ENCODE data around the gene OBSCN.
"Not testable (repeated sequence)": the region's sequence is repeated elsewhere in the genome, so short reads cannot be mapped to it uniquely, and the experiment has no call there.

OBSCN gene

DNA sequence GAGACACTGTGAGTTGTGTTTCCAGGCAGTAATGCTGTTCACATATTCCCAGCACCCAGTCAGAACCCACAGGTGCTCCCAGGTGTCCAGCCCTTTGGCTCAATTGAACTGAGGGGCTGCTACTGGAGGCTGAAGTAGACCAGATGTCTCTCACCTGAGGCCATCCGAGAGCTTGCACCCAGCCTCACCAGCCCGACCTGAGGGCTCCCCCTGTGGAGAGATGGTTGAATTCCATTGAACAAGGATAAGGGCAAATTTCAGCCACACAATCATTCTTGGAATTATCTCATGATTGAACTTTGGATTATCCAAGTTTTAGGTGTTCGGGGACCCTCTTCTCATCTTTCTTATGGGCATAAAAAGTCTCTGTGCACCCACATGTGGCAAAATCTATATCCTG, 52.1 kb downstream of the OBSCN start:
- DNase-seq (ENCODE audit: low spot score): peak; percentile 17

DNA sequence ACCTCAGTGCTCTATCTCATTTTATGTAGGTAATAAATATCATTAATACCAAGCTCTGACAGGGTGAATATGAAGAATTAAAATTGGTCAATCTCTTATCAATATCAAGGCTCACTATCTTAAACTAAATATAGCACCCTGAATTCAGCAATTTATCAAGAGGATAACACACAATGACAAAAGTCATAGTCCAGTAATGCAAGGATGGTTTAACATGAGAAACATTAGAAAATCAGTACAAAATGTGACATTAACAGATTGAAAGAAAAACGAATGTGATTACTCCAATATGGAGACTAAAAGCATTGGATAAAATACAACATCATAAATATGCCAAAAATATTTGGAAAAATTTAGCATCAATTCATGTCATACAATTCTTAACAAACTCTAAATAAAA, 53.9 kb downstream of the OBSCN start:
- no peak for DNase-seq (ENCODE audit: low spot score)

DNA sequence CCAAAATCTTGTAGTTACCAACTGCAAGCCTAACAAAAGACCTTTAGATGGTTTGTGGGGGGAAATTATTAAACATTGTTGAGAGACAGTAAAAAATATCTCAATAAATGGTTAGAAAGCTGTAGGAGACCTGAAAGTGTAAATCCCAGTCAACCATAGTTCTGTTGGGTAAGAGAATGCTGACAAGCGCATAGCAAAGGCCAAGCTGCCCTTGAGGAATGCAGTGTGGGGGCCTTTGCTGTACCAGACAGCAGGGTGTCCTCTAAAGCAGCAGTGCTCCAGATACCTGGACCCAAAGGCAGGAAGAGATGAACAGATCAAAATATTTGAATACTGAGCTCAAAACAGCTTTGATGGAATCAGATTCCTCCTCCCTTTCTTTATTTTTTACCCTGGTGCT, 54.6 kb downstream of the OBSCN start:
- DNase-seq (ENCODE audit: low spot score): no peak

DNA sequence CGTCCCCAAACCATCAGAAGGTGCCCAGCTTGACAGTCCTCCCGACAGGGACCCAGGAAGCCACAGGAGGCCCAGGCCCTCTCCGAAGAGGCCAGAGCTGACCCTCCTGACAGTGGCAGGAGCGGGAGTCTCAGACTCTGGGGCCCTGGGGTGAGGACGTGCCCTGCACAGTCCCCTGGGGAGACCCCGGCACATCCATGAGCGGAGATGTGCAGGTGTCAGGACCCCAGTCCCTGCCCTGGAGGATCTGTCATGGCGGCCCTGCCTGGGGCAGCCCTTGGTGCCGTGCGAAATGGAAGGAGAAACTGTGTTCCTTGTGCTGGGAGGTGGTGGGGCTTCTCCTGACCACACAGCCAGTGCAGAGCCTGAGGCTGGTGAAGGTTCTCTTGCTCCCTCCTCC, 55.8 kb downstream of the OBSCN start:
- no peak for DNase-seq (ENCODE audit: low spot score)

DNA sequence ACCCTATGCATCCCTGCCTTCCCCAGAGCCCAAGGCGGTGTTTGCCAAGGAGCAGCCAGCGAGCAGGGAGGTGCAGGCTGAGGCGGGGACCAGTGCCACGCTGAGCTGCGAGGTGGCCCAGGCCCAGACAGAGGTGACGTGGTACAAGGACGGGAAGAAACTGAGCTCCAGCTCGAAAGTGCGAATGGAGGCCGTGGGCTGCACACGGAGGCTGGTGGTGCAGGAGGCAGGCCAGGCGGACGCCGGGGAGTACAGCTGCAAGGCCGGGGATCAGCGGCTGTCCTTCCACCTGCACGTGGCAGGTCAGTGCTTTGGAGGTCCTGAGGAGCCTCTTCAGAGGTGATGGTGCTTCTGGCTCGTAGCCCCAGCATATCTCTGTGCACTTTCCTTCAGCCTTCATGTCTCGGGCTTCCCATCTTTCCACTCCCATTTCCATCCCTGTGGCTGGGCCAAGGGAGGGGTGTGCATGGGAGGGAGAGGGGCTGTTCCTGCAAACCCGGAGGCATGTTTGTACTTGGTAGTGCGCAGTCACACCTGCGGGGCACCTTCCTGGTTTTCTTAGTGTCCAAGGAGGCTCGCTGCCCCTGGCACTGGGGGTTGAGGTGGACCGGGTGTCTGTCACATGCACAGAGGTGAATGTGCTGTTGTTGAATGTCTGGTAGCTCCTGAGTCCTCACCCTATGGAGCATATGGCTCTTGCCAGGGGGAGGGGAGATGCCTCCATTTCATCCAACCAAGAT, 56.4 kb downstream of the OBSCN start:
- DNase-seq (ENCODE audit: low spot score): no peak

DNA sequence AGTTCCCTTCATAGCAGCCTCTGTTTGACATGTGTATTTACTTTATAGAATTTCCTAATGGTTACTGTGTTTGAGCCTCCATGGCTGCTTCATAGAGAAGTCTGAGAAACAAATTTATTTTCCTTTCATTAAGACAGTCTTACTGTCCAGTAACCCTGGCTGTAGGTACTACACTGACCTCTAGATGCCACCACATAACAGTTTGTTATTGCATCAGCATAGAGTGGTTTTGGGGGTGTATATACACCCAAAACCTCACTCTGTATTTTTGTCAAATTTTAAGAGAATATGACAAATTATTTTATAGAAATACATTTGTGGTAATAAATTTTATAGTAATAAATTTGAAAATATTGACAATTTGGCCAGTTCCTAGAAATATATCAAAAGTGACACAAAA, 57.3 kb downstream of the OBSCN start:
- DNase-seq (ENCODE audit: low spot score): peak; percentile 6

DNA sequence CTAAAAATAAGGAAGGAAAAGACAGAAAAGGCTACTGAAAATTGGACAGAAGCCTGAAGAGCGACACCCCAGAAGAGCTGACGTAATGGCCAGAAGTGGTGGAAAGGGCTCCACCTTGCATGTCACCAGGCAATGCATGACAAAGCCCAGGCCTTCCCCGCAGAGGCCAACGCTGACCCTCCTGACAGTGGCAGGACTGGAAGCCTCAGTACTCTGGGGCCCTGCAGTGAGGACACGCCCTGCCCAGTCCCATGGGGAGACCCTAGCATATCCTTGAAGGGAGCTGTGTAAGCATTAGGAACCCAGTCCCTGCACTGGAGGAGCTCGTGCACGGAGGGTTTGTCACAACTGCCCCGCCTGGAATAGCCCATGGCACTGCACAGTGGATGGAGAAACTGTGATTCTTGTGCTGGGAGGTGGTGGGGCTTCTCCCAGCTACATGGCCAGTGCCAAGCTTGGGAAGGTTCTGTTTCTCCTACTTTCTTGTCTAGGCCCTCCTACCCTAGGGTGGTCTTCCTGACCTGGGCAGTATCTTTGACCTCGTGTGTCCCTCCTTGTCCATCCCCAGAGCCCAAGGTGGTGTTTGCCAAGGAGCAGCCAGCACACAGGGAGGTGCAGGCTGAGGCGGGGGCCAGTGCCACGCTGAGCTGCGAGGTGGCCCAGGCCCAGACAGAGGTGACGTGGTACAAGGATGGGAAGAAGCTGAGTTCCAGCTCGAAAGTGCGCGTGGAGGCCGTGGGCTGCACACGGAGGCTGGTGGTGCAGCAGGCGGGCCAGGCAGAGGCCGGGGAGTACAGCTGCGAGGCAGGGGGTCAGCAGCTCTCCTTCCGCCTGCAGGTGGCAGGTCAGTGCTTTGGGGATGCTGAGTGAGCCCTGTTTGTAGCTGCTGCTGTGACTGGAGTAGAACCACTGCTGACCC, 60.4 kb downstream of the OBSCN start:
- DNase-seq (ENCODE audit: low spot score): no peak

DNA sequence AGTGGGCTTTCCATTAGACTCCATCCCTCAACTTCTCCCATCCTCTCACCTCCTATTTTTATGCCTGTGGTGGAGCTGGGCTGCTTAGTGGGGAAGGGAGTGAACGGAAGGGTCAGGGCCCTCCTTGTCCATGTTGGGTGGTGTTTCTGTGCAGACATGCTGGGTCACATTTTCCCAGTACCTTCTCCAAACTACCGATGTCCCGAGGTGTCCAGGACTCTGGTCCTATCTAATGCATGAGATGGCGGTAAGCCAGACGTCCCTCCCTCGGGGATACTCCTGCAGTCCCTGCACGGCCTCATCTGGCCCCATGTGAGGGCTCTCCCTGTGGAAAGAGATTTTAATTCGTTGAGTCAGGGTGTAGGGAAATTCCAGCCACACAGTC, 61.0 kb downstream of the OBSCN start:
- no peak for DNase-seq (ENCODE audit: low spot score)

DNA sequence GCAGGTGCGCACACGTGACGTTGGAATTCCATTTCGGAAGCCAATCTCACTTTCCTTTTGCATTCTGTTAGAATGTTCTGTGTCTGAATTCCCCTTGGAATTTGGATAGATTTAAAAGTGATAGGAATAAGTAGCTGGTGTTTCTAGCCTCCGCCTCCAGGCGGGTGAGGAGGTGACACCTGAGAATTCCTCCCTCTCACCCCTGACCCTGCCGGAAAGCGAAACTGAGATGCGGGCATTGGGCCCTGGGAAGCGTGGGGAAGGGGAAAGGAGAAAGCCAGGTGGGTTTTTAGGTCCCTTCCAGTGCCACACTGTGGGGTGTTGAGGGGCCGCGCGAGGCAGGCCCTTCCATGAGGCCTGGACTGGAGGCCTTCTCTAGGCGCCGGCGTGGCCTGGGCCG, 61.6 kb downstream of the OBSCN start:
- not testable (repeated sequence) for DNase-seq (ENCODE audit: low spot score)

DNA sequence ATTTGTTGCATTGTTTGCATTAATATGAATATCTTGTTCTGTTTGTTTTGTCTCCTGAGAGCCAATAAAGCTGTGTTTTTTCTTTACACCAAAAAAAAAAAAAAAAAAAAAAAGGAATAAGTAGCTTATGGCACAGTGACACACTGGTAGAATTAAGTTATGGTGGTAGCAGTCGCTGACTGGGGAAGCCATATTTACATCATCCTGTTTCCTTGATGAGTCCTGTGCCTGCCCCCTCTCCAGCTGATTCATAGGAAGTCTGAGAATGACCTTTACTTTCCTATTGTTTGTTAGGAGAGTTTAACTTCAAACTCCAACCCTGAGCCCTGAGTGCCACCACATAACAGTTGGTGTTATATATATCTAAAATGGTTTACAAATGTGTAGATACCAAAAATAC, 62.2 kb downstream of the OBSCN start:
- no peak for DNase-seq (ENCODE audit: low spot score)

DNA sequence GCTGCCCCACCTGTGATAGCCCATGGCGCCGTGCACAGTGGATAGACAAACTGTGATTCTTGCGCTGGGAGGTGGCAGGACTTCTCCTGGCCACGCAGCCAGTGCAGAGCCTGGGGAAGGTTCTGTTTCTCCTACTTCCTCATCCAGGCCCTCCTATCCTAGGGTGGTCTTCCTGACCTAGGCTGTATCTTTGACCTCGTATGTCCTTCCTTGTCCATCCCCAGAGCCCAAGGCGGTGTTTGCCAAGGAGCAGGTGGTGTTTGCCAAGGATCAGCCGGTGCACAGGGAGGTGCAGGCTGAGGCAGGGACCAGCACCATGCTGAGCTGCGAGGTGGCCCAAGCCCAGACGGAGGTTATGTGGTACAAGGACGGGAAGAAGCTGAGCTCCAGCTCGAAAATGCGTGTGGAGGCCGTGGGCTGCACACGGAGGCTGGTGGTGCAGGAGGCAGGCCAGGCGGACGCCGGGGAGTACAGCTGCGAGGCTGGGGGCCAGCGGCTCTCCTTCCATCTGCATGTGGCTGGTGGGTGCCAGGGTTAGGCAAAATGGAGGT, 63.9 kb downstream of the OBSCN start:
- no peak for DNase-seq (ENCODE audit: low spot score)

DNA sequence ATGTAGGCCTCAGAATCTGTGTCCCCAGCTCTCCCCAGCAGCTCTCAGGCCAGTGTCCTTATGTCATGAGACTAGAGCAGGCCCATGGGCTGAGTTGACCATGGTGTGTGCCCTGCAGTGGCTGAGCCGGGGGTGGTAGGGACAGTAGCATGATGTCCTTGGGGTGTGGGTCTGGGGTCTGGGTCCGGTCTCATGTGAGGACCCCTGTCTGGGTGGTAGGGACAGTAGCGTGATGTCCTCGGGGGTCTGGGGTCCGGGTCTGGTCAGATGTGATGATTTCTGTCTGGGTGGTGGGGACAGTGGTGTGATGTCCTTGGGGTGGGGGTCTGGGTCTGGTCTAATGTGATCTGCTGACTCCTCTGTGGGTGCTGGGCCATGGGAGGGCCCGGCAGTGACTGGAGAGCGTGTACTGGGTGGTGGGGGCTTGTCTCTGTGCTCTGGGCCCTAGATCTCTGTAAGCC, 64.5 kb downstream of the OBSCN start:
- DNase-seq (ENCODE audit: low spot score): no peak

DNA sequence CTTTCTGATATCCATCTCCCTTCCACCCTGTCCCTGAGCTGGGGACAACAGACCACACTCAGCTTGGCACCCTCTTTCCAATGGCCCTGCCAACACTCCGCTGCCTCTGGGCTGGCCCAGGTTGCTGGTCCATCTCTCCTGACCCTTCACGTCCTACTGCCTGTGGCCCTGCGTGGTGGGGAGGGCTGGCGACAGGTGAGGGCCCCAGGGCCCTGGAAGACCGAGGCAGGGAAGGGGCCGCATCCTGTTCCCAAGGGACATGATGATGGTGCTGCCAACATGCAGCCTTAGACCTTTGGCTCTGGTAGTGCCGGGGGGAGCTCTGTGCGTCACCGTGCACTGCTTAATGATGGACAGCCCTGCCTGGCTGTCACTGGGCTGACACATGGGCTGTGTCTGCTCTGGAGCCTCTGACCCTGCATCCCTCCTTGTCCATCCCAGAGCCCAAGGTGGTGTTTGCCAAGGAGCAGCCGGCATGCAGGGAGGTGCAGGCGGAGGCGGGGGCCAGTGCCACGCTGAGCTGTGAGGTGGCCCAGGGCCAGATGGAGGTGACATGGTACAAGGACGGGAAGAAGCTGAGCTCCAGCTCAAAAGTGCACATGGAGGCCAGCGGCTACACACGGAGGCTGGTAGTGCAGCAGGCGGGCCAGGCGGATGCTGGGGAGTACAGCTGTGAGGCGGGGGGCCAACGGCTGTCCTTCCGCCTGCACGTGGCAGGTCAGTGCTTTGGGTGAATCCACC, 65.2 kb downstream of the OBSCN start:
- DNase-seq (ENCODE audit: low spot score): no peak

DNA sequence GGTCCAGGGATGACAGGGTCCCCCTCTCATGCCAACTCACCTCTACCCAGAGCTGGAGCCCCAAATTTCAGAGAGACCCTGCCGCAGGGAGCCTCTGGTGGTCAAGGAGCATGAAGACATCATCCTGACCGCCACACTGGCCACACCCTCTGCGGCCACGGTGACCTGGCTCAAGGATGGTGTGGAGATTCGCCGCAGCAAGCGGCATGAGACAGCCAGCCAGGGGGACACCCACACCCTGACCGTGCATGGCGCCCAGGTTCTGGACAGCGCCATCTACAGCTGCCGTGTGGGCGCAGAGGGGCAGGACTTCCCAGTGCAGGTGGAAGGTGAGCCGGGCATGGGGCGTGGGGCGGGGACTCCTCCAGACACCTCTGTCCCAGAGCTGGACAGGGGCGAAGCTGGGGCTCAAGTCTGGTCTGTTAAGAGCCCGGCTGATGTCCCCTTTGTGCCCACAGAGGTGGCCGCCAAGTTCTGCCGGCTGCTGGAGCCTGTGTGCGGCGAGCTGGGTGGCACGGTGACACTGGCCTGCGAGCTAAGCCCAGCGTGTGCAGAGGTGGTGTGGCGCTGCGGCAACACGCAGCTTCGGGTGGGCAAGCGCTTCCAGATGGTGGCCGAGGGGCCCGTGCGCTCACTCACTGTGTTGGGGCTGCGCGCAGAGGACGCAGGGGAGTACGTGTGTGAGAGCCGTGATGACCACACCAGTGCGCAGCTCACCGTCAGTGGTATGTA, 66.0 kb downstream of the OBSCN start:
- DNase-seq (ENCODE audit: low spot score): no peak

DNA sequence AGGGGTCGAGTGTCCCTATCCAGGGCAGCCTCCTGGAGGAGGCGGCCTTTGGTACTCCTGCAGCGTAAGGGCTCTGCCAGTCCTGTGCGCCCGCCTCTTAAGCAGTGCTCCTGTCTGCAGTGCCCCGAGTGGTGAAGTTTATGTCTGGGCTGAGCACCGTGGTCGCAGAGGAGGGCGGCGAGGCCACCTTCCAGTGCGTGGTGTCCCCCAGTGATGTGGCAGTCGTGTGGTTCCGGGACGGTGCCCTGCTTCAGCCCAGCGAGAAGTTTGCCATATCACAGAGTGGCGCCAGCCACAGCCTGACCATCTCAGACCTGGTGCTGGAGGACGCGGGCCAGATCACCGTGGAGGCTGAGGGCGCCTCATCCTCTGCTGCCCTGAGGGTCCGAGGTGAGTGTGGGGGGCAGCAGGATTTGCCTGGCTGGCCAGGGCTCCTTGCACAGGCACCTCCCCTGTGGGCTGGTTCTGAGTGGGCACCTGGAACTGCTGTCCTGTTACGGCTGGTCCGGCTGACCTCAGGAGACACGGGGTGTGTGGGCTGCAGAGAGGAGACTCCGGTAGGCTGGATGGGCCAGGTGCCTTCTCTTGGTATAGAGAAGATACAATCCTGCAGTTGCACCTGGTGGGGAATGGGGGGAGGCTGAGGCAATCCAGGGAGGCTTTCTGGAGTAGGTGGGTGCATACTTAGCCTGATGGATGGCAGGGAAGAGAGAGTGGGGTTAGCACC, 66.8 kb downstream of the OBSCN start:
- no peak for DNase-seq (ENCODE audit: low spot score)

DNA sequence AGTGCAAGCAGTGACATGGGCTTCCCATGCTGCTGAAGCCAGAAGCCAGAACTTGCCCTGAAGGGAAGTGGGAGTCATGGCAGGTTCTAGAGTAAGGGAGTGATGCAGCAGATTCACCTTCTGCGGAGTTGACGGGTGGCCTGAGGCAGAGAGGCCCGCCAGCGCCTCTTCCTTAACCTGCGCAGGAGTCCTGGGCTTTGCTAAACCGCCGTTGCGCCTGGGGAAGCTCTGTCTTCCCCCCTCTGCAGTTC, 67.3 kb downstream of the OBSCN start:
- no peak for DNase-seq (ENCODE audit: low spot score)

DNA sequence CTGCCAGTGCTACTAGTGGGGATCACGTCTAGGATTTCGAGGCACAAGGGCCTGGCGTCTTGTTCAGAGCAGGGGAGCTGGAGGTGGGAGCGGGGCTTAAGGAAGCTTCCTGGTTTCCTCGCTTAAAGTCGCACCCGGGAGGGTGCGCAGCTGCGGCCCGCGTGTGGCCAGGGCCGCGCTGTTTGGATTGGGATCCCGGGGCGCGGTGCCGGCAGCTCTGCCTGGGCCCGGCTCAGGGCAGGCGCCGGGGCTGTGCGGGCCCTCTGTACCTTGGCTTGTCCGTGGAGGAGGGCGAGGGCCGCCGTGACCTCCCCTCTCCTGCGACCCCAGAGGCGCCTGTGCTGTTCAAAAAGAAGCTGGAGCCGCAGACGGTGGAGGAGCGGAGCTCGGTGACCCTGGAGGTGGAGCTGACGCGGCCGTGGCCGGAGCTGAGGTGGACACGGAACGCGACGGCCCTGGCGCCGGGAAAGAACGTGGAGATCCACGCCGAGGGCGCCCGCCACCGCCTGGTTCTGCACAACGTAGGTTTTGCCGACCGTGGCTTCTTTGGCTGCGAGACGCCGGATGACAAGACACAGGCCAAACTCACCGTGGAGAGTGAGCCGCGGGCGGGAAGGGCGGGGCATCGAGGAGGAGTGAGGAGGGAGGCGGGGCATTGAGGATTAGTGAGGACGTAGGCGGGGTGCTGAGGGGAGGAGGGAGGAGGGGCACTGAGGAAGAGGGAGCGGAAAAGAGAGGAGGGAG, 67.8 kb downstream of the OBSCN start:
- peak; percentile 73 for DNase-seq (ENCODE audit: low spot score)

DNA sequence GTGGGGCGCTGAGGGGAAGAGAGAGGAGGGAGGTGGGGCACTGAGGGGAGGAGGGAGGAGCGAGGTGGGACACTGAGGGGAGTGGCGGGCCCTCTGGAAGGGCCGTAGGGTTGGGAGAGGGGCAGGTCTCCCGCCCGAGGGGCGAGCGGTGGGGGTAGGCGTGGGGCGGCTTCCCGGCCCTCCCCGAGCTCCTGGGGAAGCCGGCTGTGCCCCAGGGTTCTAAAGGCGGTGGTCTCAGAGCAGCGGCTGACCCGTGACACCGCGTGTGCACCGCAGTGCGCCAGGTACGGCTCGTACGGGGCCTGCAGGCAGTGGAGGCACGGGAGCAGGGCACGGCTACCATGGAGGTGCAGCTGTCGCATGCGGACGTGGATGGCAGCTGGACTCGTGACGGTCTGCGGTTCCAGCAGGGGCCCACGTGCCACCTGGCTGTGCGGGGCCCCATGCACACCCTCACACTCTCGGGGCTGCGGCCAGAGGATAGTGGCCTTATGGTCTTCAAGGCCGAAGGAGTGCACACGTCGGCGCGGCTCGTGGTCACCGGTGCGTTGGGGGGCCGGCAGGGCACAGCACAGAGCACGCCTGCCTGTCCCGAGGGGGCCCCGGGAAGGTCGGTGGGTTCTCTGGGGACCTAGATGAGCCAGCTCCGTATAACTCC, 68.5 kb downstream of the OBSCN start:
- DNase-seq (ENCODE audit: low spot score): no peak

DNA sequence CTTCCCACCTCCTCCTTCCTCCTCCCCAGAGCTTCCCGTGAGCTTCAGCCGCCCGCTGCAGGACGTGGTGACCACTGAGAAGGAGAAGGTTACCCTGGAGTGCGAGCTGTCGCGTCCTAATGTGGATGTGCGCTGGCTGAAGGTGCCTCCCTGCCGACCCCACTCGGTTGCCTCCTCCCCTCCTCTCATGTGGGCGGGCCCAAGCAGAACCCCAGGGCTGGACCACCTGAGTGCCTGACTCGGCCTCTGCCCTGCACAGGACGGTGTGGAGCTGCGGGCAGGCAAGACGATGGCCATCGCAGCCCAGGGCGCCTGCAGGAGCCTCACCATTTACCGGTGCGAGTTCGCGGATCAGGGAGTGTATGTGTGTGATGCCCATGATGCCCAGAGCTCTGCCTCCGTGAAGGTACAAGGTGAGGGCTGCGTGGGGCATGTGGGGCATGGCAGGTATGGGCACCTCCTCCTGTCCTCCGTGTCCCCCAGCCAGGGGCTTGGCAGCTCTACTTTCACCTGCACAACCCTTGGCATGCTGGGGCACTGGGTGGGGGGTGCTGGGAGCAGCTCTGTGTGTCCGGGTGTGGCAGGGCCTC, 69.2 kb downstream of the OBSCN start:
- DNase-seq (ENCODE audit: low spot score): no peak
